GM03348 (cell line): ENCODE results near the gene TMEM38A.
"Not testable (repeated sequence)": the region's sequence is repeated elsewhere in the genome, so short reads cannot be mapped to it uniquely, and the experiment has no call there.

Source experiments
- DNase-seq: peaks from one replicate; pipeline ENCODE4 v3.0.0; 2012; ENCODE audit warnings: low spot score

The TMEM38A gene

DNA sequence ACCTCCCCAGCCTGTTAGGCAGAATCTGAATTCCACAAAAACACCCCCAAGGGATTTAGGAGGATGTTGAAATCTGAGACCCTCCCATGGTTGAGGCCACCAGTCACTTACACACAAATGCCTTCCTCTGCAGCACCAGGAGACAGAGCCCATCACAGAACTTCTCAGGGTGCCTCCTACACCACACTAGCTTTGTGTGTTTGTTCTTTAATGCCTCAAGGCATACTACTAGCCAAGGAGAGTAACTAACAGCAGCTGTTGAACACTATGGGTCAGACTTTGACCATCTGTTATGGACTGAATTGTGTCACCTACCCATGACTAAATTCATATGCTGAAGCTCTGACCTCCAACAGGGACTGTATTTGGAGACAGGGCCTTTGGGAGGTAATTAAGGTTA lies 23.4 kb upstream of the TMEM38A start:
- DNase-seq = no peak

DNA sequence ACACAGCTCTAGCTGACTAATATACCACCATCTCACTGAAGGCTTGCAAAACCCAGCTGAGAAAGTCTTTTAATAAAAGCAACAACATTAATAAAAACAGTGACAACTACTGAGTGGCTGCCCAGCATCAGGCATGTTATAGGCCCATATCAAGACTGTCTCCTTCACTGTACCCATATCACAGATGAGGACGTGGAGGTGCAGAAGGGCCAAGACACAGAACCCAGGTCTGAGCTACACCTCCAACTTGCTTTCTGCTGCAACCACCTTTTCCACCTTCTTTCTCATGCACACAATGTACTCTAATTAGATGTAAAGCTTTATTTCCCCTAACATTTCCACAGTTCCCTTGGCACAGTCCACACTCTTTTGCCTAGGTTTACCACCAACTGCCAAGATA lies 22.3 kb upstream of the TMEM38A start:
- no peak for DNase-seq

DNA sequence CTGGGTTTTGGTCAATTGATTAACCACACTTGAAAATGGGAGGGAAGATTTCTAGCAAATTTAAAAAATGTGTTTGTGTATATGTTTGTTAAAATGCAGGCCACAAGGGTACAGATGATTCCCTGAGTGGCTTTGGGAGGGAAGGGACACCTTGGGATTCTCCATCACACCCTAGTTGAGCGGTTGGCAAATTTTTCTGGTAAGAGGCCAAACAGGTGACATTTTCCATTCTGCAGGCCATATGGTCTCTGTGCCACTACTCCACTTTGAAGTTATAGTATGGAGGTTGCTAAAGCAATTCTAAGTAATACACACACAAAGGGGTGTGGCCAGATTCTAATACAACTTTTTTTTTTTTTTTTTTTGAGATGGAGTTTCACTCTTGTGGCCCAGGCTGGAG lies 20.0 kb upstream of the TMEM38A start:
- no peak for DNase-seq

DNA sequence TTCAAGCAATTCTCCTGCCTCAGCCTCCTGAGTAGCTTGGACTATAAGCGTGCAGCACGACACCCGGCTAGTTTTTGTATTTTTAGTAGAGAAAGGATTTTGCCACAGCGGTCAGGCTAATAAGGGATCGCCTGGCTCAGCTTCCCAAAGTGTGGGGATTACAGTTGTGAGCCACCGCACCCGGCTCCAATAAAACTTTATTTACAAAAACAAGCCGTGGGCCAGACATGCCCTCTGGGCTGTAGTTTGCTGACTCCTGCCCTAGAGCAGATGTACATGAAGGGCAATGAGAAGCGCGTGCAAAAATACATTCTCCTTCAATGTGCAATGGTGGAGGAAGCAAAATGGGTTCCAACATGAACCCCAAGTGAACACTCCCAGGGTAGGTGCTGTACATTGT lies 19.2 kb upstream of the TMEM38A start:
- DNase-seq = no peak

DNA sequence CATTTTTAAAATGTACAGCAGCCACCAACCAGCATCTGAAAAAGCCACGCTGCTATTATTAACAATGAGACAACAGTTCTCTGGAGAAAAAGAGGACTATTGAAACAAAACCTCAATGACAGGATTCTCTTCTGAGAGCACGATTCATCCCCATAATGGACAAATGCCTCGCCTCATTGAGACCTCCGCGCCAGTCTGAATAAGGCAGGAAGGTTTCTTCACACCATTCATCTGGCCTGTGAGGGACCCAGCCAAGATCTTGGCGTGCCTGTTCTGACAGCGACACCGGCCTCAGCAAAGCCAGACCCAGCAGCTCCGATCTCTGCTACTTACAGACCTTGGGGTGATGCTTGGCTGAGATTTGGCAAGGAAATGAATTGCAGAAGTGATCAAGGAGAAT lies 15.8 kb upstream of the TMEM38A start:
- no peak for DNase-seq

DNA sequence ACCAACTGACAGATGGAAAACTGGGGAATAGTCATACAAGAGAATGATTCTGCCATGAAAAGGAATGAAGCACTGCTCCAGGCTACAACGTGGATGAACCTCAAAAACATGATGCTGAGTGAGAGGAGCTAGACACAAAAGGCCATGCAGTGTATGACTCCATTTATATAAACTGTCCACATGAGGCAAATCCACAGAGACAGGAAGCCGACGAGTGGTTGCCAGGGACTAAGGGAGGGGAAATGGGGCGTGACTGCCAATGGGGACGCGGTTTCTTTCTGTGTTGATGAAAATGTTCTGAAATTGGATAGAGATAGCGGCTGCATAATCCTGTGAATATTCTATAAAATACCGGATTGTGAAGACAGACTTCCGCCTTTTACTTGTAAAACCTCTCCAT lies 11.2 kb upstream of the TMEM38A start:
- no peak for DNase-seq

DNA sequence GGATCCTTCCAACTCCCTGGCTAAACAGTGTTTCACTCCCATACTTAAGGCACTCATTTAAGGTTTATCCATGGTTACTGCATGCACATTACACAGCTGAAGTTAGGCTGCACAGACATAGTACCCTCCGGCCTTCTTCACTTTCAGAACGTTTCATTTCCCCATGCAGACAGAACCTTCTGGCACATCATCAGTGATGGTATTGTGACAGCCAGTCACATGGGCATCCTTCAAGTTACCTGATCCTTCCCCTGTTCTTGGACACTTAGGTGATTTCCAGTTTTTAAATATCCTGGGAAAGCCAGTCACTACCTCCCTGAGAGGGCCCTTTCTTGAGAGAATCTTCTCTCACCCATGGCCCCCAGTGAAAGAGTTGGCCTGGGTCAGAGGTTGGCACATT lies 10.1 kb upstream of the TMEM38A start:
- no peak for DNase-seq

DNA sequence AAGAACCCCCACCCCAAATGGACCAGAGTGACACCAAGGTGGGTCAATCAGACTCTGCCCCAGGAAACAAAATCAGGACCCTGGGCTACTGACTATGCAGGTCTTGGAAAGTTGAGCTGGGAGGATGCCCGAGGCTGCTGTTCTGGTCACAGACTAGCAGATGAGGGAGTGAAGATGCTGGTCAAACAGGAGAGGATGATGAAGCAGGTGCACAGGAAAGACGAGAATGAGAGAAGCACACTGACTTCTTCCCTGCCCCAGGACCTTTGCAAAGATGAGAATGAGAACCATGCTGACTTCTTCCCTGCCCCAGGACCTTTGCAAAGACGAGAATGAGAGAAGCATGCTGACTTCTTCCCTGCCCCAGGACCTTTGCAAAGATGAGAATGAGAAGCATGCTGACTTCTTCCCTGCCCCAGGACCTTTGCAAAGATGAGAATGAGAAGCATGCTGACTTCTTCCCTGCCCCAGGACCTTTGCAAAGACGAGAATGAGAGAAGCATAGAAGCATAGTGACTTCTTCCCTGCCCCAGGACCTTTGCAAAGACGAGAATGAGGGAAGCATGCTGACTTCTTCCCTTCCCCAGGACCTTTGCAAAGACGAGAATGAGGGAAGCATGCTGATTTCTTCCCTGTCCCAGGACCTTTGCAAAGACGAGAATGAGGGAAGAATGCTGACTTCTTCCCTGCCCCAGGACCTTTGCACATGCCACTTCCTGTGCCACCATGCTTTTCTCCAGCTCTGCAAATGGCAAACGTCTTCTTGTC lies 9.3 kb upstream of the TMEM38A start:
- DNase-seq = not testable (repeated sequence)

DNA sequence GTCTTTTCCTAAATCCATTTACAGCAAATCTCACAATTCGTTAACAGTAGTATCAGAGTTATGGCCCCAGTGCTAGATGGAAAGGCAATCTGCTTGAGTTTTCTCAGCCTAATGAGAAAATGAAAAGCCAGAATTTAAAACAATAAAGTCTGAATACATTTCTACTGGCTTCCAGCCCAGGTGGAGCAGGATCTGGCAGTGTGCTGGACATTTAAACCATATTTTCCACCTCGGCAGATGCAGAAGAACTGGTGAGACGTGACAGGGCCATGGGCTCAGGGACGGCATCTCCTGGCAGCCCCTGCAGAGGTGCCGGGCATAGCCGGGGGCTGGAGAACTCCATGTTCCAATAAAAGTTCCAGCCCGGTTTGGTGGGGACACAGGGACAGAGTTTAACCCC lies 8.1 kb upstream of the TMEM38A start:
- DNase-seq = no peak

DNA sequence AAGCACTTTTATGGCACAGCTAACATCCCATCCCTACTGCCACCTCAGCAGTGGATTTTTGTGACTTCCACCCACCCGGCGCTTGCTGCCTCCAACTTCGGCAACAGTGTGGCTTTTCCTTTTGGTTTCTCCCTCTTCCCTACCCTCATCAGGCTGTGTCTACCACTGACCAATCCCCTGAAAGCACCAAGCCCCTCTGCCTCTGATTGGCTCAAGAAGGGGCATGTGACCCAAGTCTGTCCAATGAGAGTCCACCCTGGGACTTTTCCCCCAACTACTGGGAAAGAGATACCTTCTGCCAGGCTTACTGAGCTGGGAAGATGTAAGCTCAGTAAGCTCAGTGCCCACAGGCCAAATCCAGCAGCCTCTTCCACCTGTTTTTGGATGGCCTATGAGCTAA lies 6.8 kb upstream of the TMEM38A start:
- DNase-seq = peak; percentile 21

DNA sequence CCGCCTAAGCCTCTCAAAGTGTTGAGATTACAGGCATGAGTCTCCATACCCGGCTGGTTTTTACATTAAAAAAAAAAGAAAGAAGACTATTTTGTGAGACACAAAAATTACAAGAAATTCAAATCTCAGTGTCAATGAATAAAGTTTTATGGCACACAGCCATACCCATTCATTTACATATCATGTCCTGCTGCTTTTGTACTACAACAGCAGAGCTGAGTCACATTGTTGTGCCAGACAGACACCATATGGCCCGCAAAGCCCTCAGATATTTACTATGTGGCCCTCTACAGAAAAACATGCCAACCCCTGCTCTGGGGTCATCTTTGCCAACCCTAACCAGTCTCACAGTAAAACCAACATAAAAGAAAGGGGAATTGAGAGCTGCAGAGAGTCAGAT lies 6.3 kb upstream of the TMEM38A start:
- no peak for DNase-seq

DNA sequence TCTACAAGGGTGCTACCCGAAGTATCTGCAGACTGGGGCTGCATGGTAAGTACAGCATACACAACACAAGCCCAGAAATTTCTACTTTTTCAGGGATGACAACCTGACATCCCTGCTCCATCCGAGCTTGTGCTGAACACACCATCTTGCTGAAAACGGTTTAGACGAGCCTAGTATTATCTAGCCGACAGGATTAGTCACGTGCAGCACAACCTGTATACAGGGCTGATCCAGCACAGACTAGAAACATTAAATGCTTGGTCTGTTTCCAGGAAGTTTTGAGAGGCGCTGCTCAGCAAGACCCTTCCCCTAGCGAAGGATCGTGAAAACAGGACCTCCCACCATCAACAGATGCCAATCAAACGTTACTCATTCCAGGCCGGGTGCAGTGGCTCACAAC lies 5.2 kb upstream of the TMEM38A start:
- no peak for DNase-seq

DNA sequence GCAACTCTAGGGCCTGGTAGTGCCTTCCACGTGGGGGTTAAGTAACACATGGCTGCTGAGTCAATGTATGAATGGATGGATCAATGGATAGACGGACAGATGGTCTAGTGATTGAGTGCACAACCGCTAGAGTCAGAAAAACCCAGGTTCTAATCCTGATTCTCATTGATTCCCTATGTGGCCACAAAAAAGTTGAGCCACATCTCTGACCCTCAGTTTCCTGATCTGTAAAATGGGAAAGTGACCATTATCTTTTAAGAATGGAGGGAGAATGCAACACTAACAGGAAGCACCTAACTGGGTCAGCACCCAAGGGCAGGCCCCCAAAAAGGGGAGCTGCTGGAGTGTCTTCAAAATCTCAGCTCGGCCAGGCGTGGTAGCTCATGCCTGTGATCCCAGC lies 3.6 kb upstream of the TMEM38A start:
- no peak for DNase-seq

DNA sequence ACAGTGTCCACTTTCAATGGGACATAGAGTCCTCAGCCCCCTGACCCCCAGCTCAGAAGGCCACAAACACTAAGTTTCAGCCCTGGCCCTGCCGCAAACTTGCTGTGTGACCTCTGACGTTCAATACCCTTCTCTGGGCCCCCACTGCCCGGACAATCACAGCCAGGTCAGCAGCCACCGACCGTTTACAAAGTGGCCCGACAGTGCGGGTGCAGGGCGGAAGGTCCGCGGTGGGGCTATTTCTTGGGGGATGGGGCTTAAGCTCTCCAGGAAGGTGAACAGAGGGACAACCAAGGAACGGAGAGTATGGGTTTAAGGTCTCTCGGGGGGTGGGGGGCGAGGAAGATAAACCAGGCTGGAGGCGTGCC lies 1.5 kb upstream of the TMEM38A start:
- DNase-seq = no peak

DNA sequence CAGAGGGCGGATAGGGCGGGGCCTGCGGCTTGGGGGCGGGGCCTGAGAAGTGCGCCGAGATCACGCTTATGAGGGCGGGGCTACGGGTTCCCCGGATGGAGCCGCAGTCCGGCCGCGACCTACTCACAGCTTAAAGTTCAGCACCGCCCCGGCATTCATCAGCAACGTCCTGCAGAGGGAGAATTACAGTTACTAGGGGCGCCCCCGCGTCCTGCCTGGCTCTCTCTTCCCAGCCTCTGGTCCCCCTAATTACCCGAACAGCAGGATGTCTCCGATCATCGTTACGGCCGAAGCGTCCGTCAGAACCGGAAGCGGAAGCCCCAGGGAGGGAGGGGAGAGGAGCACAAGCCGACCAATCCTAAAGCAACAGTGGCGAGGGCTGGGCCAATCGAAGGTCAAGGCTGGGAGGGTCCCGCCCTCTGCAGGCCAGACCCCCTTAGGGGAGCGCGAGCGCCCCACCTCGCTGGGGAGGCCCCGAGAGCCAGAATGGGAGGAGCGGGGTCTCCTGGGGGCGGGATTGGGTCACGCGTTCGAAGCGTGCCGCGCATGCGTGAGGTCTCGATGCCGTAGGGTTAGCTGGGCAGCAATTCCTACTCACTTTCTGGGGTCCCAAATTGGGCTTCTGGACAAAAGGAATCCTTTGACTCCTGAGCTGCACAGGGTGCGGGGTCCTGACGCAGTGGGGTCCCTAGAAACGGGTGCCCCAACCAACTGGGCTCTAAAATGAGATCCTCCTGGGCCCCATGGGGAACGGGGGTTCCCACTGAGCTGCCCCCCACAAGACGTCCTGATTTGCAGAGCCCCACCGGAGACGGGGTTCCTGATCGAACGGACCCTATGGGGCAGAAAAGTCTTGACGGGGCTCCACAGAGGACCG lies 869 bp upstream of the TMEM38A start, which contains the start of gene SMIM7:
SMIM7 (minus strand) TSS at position 313 of the 877 bp plus-strand sequence; CDS start at position 279, 34 bp downstream.
- DNase-seq = peak; percentile 100

DNA sequence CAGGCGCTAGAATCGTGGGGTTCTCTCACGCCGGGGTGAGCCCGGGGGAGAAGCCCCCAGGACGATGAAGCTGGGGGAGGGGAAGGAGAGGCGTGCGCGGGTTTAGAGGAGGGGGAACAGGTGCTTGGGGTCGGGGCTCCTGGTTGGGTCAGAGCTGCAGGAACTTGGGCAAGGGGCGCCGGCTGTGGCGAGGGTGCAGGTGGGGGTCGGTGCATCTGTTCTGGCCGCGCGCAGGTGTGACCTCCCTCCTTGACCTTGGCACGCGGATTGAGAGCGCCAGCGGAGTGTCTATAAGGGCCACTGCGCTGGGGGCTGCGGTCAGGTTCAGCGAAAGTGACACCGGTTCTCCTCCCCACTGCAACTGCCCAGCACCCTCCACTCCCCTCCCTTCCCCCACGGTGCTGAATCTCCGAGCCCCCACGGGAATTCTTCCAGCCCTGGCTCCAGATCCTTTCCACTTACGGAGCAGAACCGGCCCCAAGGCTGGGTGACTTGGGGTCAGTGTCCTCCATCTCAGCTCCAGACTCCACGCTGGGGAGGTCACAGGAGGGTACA lies 618 bp downstream of the TMEM38A start:
- no peak for DNase-seq

DNA sequence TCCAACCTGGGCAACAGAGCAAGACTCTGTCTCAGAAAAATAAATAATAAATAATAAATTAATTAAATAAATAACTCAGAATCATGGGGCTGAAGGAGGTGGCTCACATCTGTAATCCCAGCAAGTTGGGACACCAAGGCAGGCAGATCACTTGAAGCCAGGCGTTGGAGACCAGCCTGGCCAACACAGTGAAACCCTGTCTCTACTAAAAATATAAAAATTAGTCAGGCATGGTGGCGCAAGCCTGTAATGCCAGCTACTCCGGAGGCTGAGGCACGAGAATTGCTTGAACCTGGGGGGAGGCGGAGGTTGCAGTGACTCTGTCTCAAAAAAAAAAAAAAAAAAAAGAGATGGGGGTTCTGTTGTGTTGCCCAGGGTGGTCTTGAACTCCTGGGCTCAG lies 7.2 kb downstream of the TMEM38A start:
- DNase-seq = no peak

DNA sequence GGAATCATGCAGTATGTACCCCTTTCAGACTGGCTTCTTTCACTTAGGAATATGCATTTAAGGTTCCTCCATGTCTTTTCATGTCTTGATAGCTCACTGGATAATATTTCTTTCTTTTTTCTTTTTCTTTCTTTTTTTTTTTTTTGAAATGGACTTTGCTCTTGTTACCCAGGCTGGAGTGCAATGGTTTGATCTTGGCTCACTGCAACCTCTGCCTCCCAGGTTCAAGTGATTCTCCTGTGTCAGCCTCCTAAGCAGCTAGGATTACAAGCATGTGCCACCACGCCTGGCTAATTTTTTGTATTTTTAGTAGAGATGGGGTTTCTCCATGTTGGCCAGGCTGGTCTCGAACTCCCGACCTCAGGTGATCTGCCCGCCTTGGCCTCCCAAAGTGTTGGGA lies 7.8 kb downstream of the TMEM38A start:
- not testable (repeated sequence) for DNase-seq

DNA sequence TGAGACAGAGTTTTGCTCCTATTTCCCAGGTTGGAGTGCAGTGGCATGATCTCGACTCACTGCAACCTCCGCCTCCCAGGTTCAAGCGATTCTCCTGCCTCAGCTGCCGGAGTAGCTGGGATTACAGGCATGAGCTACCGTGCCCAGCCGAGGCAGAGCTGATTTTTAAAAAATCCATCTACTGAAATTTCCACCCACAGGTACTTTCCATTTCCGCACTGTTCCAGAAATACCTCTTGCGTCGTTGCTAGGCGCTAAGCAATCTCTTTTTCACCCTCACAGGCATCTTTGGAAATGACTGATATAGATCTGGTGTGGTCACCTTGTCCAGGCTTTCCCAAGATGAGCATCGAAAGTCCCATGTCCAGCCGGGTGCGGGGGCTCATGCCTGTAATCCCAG lies 9.4 kb downstream of the TMEM38A start:
- DNase-seq = no peak

DNA sequence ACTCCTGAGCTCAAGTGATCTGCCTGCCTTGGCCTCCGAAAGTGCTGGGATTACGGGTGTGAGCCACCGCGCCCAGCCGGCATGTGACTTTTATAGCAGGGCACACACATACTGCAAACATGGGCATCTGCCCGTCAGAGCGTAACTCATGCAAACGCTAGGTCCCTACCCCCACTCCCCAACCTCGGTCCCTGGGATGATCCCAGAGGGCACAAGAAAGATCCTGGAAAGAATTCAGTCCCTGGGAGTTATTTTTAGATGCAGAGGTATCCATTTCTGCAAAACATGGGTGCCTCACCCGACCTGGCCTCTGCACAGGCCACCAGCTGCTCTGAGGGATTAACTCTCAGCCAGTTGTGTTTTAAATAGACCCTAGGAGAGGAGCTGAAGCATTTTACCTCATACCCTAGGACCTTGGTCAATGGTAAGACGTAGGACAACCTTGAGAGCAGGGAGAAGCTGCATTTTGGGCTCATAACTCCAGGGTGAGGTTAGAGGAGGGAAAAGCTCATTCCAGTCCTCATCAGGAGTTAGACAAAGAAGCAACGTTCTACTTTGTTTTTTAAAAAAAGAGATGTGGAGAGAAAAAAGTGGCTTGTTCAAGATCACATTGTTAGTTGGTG lies 10.8 kb downstream of the TMEM38A start:
- DNase-seq = no peak

DNA sequence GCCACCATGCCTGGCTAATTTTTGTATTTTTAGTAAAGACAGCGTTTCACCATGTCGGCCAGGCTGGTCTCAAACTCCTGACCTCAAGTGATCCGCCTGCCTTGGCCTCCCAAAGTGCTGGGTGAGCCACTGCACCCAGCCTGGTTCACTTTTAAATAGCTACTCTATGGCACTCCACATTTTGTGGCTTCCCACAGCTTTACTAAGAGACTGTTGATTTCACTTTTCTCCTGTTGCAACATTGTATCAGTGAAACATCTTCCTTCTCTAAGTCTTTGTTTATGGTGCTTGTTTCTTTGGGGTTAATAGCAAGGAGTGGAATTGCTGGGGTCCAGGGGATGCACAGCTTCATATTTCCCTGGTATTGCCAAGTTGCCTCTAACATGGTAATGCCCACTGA lies 12.3 kb downstream of the TMEM38A start:
- no peak for DNase-seq

DNA sequence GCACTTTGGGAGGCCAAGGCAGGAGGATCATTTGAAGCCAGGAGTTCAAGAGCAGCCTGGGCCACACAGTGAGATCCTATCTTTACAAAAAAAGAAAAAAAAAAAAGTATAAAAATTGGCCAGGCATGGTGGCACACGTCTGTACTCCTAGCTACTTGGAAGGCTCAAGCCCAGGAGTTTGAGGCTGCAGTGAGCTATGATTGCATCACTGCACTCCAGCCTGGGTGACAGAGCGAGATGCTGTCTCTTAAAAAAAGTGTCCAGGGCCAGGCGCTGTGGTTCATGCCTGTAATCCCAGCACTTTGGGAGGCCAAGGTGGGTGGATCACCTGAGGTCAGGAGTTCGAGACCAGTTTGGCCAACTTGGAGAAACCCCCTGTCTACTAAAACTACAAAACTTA lies 12.9 kb downstream of the TMEM38A start:
- DNase-seq = not testable (repeated sequence)
